OCI-LY7 (cell line): ENCODE results near the gene TYMP.

Experiments used
- EZH2phosphoT487 ChIP-seq: fragments of 200-600 bp; sonication (generic); IDR thresholded peaks from 2 replicates; pipeline ENCODE4 v1.6.1; 2018; ENCODE audit warnings: low read depth, borderline replicate concordance, mild to moderate bottlenecking, mixed run types, antibody characterized with exemption, low read length, moderate library complexity, mixed read lengths
- TF ChIP-seq, protein P1 (sequence below): fragments of 200-600 bp; sonication (generic); conservative IDR thresholded peaks from 2 replicates; pipeline ENCODE4 v1.5.1; 2014; ENCODE audit warnings: mild to moderate bottlenecking, antibody characterized with exemption, low read length, moderate library complexity, mixed read lengths

DNA sequence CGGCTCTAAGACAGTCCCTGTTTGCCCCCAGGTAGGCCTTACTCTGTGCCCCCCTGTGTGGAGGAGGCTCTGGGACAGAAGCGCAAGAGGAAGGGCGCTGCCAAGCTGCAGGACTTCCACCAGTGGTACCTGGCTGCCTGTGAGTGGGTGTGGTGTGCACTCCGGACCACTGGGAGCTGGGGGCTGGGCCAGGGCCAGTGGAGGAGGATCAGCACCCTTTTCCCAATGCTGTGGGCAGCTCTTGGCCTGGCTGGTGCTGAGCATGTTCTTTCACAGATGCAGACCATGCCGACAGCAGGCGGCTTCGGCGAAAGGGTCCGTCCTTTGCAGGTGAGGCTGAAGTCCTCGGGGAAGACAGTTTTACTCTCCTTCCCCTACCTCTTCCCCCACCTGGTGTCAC, 8.1 kb downstream of the TYMP start:
- TF ChIP-seq, protein P1, sequence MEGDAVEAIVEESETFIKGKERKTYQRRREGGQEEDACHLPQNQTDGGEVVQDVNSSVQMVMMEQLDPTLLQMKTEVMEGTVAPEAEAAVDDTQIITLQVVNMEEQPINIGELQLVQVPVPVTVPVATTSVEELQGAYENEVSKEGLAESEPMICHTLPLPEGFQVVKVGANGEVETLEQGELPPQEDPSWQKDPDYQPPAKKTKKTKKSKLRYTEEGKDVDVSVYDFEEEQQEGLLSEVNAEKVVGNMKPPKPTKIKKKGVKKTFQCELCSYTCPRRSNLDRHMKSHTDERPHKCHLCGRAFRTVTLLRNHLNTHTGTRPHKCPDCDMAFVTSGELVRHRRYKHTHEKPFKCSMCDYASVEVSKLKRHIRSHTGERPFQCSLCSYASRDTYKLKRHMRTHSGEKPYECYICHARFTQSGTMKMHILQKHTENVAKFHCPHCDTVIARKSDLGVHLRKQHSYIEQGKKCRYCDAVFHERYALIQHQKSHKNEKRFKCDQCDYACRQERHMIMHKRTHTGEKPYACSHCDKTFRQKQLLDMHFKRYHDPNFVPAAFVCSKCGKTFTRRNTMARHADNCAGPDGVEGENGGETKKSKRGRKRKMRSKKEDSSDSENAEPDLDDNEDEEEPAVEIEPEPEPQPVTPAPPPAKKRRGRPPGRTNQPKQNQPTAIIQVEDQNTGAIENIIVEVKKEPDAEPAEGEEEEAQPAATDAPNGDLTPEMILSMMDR, result no peak
- no peak for TF ChIP-seq EZH2phosphoT487
